Stimulated activated CD4-positive, alpha-beta T cell treated with anti-CD3 and anti-CD28 coated beads, Interleukin-15, amount 100 ng/mL, for 48 hours (primary cell): ENCODE data around the gene KDF1.
A peak's percentile ranks its signal among the peaks of the same experiment; 100 is the strongest.
"Not testable (repeated sequence)": the region's sequence is repeated elsewhere in the genome, so short reads cannot be mapped to it uniquely, and the experiment has no call there.

Experiments used
- DNase-seq, 2 donors: peaks; one replicate each; pipeline ENCODE4 v3.0.0-alpha.2; 2020; ENCODE audit warnings: low read depth in 2 of 2

Gene KDF1

GRCh38 chr1:26956321-26956720 lies 3.9 kb downstream of the KDF1 start:
- DNase-seq = no peak

- DNase-seq = no peak
Measured at GRCh38 chr1:26953374-26953773, 6.9 kb downstream of the KDF1 start.

GRCh38 chr1:26951821-26952497 lies 8.3 kb downstream of the KDF1 start:
- no peak for DNase-seq

- DNase-seq = no peak
Measured at GRCh38 chr1:26951216-26951615, 9.1 kb downstream of the KDF1 start.

GRCh38 chr1:26950602-26951001 lies 9.7 kb downstream of the KDF1 start:
- DNase-seq = no peak

GRCh38 chr1:26949926-26950319 lies 10.3 kb downstream of the KDF1 start:
- DNase-seq = no peak

GRCh38 chr1:26949266-26949925 lies 10.9 kb downstream of the KDF1 start:
- no peak for DNase-seq

- DNase-seq = not testable (repeated sequence)
Measured at GRCh38 chr1:26948725-26949057, 11.6 kb downstream of the KDF1 start.

GRCh38 chr1:26946270-26946669 lies 14.0 kb downstream of the KDF1 start:
- no peak for DNase-seq

GRCh38 chr1:26945728-26946127 lies 14.5 kb downstream of the KDF1 start:
- DNase-seq = no peak

- no peak for DNase-seq
Measured at GRCh38 chr1:26945138-26945537, 15.1 kb downstream of the KDF1 start.

- no peak for DNase-seq
Measured at GRCh38 chr1:26942656-26943055, 17.6 kb downstream of the KDF1 start.

- no peak for DNase-seq
Measured at GRCh38 chr1:26941311-26941710, 19.0 kb downstream of the KDF1 start.

- DNase-seq = no peak
Measured at GRCh38 chr1:26938659-26939025, 21.6 kb downstream of the KDF1 start.

- DNase-seq = no peak
Measured at GRCh38 chr1:26938004-26938658, 22.1 kb downstream of the KDF1 start.

- no peak for DNase-seq
Measured at GRCh38 chr1:26936823-26937222, 23.4 kb downstream of the KDF1 start.

GRCh38 chr1:26932531-26932930 lies 27.7 kb downstream of the KDF1 start:
- DNase-seq = no peak

GRCh38 chr1:26923711-26924110 lies 36.6 kb downstream of the KDF1 start:
- no peak for DNase-seq

- DNase-seq = no peak
Measured at GRCh38 chr1:26922901-26923300, 37.4 kb downstream of the KDF1 start.

- DNase-seq = no peak
Measured at GRCh38 chr1:26922431-26922729, 37.9 kb downstream of the KDF1 start.

- DNase-seq = peak; percentile 93 to 95
Measured at GRCh38 chr1:26921540-26922430, 38.5 kb downstream of the KDF1 start, which contains the start of gene NUDC. Gene NUDC (plus strand): TSS chr1:26921743. CDS start chr1:26921849, 106 bp downstream.

GRCh38 chr1:26921126-26921539 lies 39.1 kb downstream of the KDF1 start:
- no peak for DNase-seq
